ENCODE measurements around the gene DUSP7.

DNA sequence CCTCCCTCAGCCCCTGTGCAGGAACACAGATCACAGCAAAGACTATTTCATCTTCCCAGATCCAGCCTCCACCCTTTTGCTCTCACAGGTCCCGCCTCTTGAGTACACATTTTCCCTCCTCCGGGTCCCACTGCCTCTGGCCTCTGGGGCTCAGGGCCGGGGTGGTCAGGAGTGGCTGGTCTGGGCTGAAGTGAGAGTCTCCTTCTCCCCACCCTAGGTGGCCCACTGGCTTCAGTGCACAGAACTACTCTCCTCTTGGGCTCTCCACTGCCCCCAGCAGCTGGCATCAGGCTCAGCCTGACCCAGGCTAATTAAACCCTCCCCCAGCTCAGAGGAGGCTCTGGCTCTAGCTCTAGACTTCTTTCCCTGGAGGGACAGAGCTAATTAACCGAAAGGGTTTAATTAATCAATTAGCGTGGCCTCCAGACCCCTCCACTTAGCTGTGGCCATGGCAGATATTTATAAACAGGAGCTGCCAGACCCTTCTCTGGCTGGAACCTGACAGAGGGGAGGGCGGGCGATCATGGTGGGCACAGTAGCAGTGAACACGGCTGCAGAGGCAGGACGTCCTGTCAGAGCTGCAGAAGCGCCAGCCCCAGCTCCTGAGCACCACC is 15.1 kb downstream of the DUSP7 start:
- TF ChIP-seq, protein P1, sequence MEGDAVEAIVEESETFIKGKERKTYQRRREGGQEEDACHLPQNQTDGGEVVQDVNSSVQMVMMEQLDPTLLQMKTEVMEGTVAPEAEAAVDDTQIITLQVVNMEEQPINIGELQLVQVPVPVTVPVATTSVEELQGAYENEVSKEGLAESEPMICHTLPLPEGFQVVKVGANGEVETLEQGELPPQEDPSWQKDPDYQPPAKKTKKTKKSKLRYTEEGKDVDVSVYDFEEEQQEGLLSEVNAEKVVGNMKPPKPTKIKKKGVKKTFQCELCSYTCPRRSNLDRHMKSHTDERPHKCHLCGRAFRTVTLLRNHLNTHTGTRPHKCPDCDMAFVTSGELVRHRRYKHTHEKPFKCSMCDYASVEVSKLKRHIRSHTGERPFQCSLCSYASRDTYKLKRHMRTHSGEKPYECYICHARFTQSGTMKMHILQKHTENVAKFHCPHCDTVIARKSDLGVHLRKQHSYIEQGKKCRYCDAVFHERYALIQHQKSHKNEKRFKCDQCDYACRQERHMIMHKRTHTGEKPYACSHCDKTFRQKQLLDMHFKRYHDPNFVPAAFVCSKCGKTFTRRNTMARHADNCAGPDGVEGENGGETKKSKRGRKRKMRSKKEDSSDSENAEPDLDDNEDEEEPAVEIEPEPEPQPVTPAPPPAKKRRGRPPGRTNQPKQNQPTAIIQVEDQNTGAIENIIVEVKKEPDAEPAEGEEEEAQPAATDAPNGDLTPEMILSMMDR (IDR thresholded peaks at IDR 0.05 in 4 of 5, conservative IDR thresholded peaks at IDR 0.05 in 1 of 5) = peak in 1 of 5 experiments; percentile 36
- TF ChIP-seq POLR2A (IDR thresholded peaks at IDR 0.05) = no peak
